Effector memory CD8-positive, alpha-beta T cell (primary cell): ENCODE results near the gene CEP89.
A peak's percentile ranks its signal among the peaks of the same experiment; 100 is the strongest.

ENCODE experiments used
- ATAC-seq: fragments of 150-1000 bp; cut with Tn5 transposase; replicated peaks from 2 replicates; pipeline ENCODE4 v1.10.0; 2021; ENCODE audit warnings: mild to moderate bottlenecking, moderate library complexity
- DNase-seq, 3 experiments: peaks; one replicate each; pipeline ENCODE4 v3.0.0; 2021
- H3K27ac Mint-ChIP-seq, 2 donors: one replicate each; pipeline ENCODE4 v1.8.0; 2022; ENCODE audit warnings: mild to moderate bottlenecking in 2 of 2, mixed read lengths in 2 of 2, moderate library complexity in 2 of 2
- H3K27me3 Mint-ChIP-seq, 2 donors: one replicate each; pipeline ENCODE4 v1.8.0; 2022; ENCODE audit warnings: mixed read lengths in 2 of 2
- H3K36me3 Mint-ChIP-seq: one replicate; pipeline ENCODE4 v1.8.0; 2022; ENCODE audit warnings: mild to moderate bottlenecking, moderate library complexity, mixed read lengths; ENCODE audit not compliant: insufficient read depth
- H3K4me1 Mint-ChIP-seq, 2 donors: one replicate each; pipeline ENCODE4 v1.8.0; 2022; ENCODE audit warnings: low read depth in 2 of 2, mixed read lengths in 2 of 2
- H3K4me3 Mint-ChIP-seq, 2 donors: one replicate each; pipeline ENCODE4 v1.8.0; 2022; ENCODE audit warnings: mild to moderate bottlenecking in 2 of 2, mixed read lengths in 2 of 2, moderate library complexity in 2 of 2
- H3K9me3 Mint-ChIP-seq, 2 donors: one replicate each; pipeline ENCODE4 v1.8.0; 2022; ENCODE audit warnings: mixed read lengths in 2 of 2

The CEP89 gene

GRCh38 chr19:32930567-32930966 lies 41.2 kb downstream of the CEP89 start:
- DNase-seq (no peak), ATAC-seq (no peak)
- Mint-ChIP-seq H3K4me1 (no peaks in the 10 kb centered on the region), H3K27ac (no peak overlapping the region), H3K9me3 (peaks cover 5 to 8% of the 10 kb centered on the region in 2 donors), H3K36me3 (peaks cover 18% of the 10 kb centered on the region), H3K4me3 (no peak overlapping the region), H3K27me3 (no peaks in the 10 kb centered on the region)

GRCh38 chr19:32928806-32929205 lies 43.0 kb downstream of the CEP89 start:
- no peaks in the 10 kb centered on the region for H3K27me3 Mint-ChIP-seq
- H3K9me3 Mint-ChIP-seq: peaks cover 5 to 8% of the 10 kb centered on the region in 2 donors
- ATAC-seq (no peak), DNase-seq (no peak)
- no peak overlapping the region for H3K27ac Mint-ChIP-seq
- H3K36me3 Mint-ChIP-seq: peaks cover 22% of the 10 kb centered on the region
- no peak overlapping the region for H3K4me3 Mint-ChIP-seq
- H3K4me1 Mint-ChIP-seq: no peaks in the 10 kb centered on the region

- H3K36me3 Mint-ChIP-seq: peaks cover 14% of the 10 kb centered on the region
- no peaks in the 10 kb centered on the region for H3K4me1 Mint-ChIP-seq
- DNase-seq: no peak
- no peak for ATAC-seq
- H3K27me3 Mint-ChIP-seq: no peaks in the 10 kb centered on the region
- no peak overlapping the region for H3K27ac Mint-ChIP-seq
- H3K9me3 Mint-ChIP-seq: peaks cover 5 to 8% of the 10 kb centered on the region in 2 donors
- H3K4me3 Mint-ChIP-seq: no peak overlapping the region
Observed at GRCh38 chr19:32924200-32924599, 47.6 kb downstream of the CEP89 start.

GRCh38 chr19:32921624-32922023 lies 50.1 kb downstream of the CEP89 start:
- Mint-ChIP-seq H3K36me3 (peaks cover 14% of the 10 kb centered on the region), H3K27me3 (no peaks in the 10 kb centered on the region), H3K4me3 (no peak overlapping the region), H3K9me3 (no peaks in the 10 kb centered on the region), H3K27ac (no peak overlapping the region), H3K4me1 (no peaks in the 10 kb centered on the region)
- ATAC-seq (no peak), DNase-seq (no peak)

- peaks cover 20% of the 10 kb centered on the region for H3K36me3 Mint-ChIP-seq
- peak overlapping the region; percentile 6 to 15 for H3K27ac Mint-ChIP-seq
- no peak overlapping the region for H3K4me3 Mint-ChIP-seq
- no peaks in the 10 kb centered on the region for H3K9me3 Mint-ChIP-seq
- H3K4me1 Mint-ChIP-seq: no peaks in the 10 kb centered on the region
- no peaks in the 10 kb centered on the region for H3K27me3 Mint-ChIP-seq
- no peak for DNase-seq
- ATAC-seq: no peak
Observed at GRCh38 chr19:32919365-32919764, 52.4 kb downstream of the CEP89 start.

- Mint-ChIP-seq H3K4me1 (no peaks in the 10 kb centered on the region), H3K27ac (no peak overlapping the region), H3K36me3 (peaks cover 17% of the 10 kb centered on the region), H3K27me3 (no peaks in the 10 kb centered on the region), H3K4me3 (no peak overlapping the region), H3K9me3 (no peaks in the 10 kb centered on the region)
- DNase-seq (no peak), ATAC-seq (no peak)
Observed at GRCh38 chr19:32917616-32917996, 54.2 kb downstream of the CEP89 start.

- ATAC-seq (no peak), DNase-seq (no peak)
- no peaks in the 10 kb centered on the region for H3K27me3 Mint-ChIP-seq
- H3K4me1 Mint-ChIP-seq: no peaks in the 10 kb centered on the region
- peaks cover 17% of the 10 kb centered on the region for H3K36me3 Mint-ChIP-seq
- peak overlapping the region in 1 of 2 donors; percentile 51 for H3K27ac Mint-ChIP-seq
- no peak overlapping the region for H3K4me3 Mint-ChIP-seq
- no peaks in the 10 kb centered on the region for H3K9me3 Mint-ChIP-seq
Observed at GRCh38 chr19:32916969-32917615, 54.7 kb downstream of the CEP89 start.

GRCh38 chr19:32914879-32915660 lies 56.7 kb downstream of the CEP89 start:
- Mint-ChIP-seq H3K27ac (no peak overlapping the region), H3K27me3 (no peaks in the 10 kb centered on the region), H3K4me1 (no peaks in the 10 kb centered on the region), H3K4me3 (no peak overlapping the region), H3K36me3 (peaks cover 19% of the 10 kb centered on the region), H3K9me3 (no peaks in the 10 kb centered on the region)
- ATAC-seq (no peak), DNase-seq (no peak)

- no peaks in the 10 kb centered on the region for H3K27me3 Mint-ChIP-seq
- H3K9me3 Mint-ChIP-seq: no peaks in the 10 kb centered on the region
- ATAC-seq (no peak), DNase-seq (no peak)
- H3K36me3 Mint-ChIP-seq: peaks cover 23% of the 10 kb centered on the region
- no peaks in the 10 kb centered on the region for H3K4me1 Mint-ChIP-seq
- no peak overlapping the region for H3K4me3 Mint-ChIP-seq
- no peak overlapping the region for H3K27ac Mint-ChIP-seq
Observed at GRCh38 chr19:32911467-32911866, 60.3 kb downstream of the CEP89 start.

GRCh38 chr19:32910874-32911273 lies 60.9 kb downstream of the CEP89 start:
- Mint-ChIP-seq H3K36me3 (peaks cover 22% of the 10 kb centered on the region), H3K27ac (no peak overlapping the region)
- ATAC-seq: no peak

GRCh38 chr19:32910094-32910493 lies 61.7 kb downstream of the CEP89 start:
- Mint-ChIP-seq H3K4me1 (no peaks in the 10 kb centered on the region), H3K36me3 (peaks cover 15% of the 10 kb centered on the region), H3K9me3 (no peaks in the 10 kb centered on the region), H3K27ac (no peak overlapping the region), H3K4me3 (no peak overlapping the region), H3K27me3 (no peaks in the 10 kb centered on the region)
- no peak for DNase-seq
- ATAC-seq: no peak

More at GRCh38 chr19:32910874-32911273, 60.9 kb downstream of the CEP89 start:
- Mint-ChIP-seq H3K9me3 (no peaks in the 10 kb centered on the region), H3K4me3 (no peak overlapping the region), H3K27me3 (no peaks in the 10 kb centered on the region), H3K4me1 (no peaks in the 10 kb centered on the region)
- DNase-seq: no peak

- Mint-ChIP-seq H3K36me3 (peaks cover 11% of the 10 kb centered on the region), H3K4me1 (no peaks in the 10 kb centered on the region), H3K9me3 (no peaks in the 10 kb centered on the region), H3K27me3 (no peaks in the 10 kb centered on the region), H3K27ac (no peak overlapping the region), H3K4me3 (no peak overlapping the region)
- ATAC-seq (no peak), DNase-seq (no peak)
Observed at GRCh38 chr19:32909257-32909656, 62.5 kb downstream of the CEP89 start.

- Mint-ChIP-seq H3K36me3 (peaks cover 11% of the 10 kb centered on the region), H3K27me3 (no peaks in the 10 kb centered on the region), H3K4me1 (no peaks in the 10 kb centered on the region), H3K27ac (no peak overlapping the region), H3K9me3 (no peaks in the 10 kb centered on the region), H3K4me3 (no peak overlapping the region)
- ATAC-seq: no peak
- DNase-seq: no peak
Observed at GRCh38 chr19:32908641-32909190, 63.0 kb downstream of the CEP89 start.

- ATAC-seq: no peak
- DNase-seq: no peak
- H3K9me3 Mint-ChIP-seq: no peaks in the 10 kb centered on the region
- H3K4me1 Mint-ChIP-seq: no peaks in the 10 kb centered on the region
- H3K36me3 Mint-ChIP-seq: peaks cover 11% of the 10 kb centered on the region
- H3K27me3 Mint-ChIP-seq: no peaks in the 10 kb centered on the region
- H3K27ac Mint-ChIP-seq: no peak overlapping the region
- H3K4me3 Mint-ChIP-seq: no peak overlapping the region
Observed at GRCh38 chr19:32902448-32902847, 69.3 kb downstream of the CEP89 start.
